HCT116 (cell line): ENCODE measurements around the gene PLBD2. TPM values are rescaled to one million over a fixed set of nuclear protein-coding genes. Genes with fewer than 3 reads are reported as not detected.

ENCODE experiments used
- ATAC-seq: fragments of 200-7000 bp; cut with Tn5 transposase; 2 replicates; pipeline ENCODE4 v1.9.1; 2020; ENCODE audit warnings: mild to moderate bottlenecking, moderate library complexity
- BruUV-seq: library from RNA; stranded (reverse); fragments of 400-500 nt; replicated peaks from 2 replicates; lab custom pipeline; 2021; lab: Mats Ljungman, UMichigan
- CTCF ChIA-PET: fragments of 300-600 bp; sonication (Branson Sonifier 250); formaldehyde crosslinking; loops from one replicate; lab custom pipeline; 2021; ENCODE audit warnings: antibody characterized with exemption; lab: Charles Lee
- POLR2A ChIA-PET: fragments of 300-600, 350-600 bp; sonication (Branson Sonifier 250); formaldehyde crosslinking; loops from one replicate; lab custom pipeline; 2021; ENCODE audit warnings: antibody characterized with exemption; lab: Charles Lee
- RAD21 ChIA-PET, 2 experiments: fragments of 300-600 bp; sonication (Branson Sonifier 250); formaldehyde crosslinking; loops; one replicate each; lab custom pipeline; 2023; ENCODE audit warnings: low total read pairs in 2 of 2; ENCODE audit not compliant: uncharacterized antibody in 2 of 2, unreplicated experiment in 2 of 2, low non-redundant PET in 1 of 2; lab: Charles Lee
- DNase-seq: peaks from one replicate; pipeline ENCODE4 v3.0.0-alpha.2; 2010; ENCODE audit warnings: low read depth, low spot score
- H2AFZ ChIP-seq: fragments of 200-600 bp; shearing (Covaris generic), sonication (generic); 2 replicates; pipeline ENCODE4 v1.6.1; 2017; ENCODE audit warnings: low read depth, mixed run types, mixed read lengths, antibody characterized with exemption, low read length; ENCODE audit not compliant: poor library complexity, severe bottlenecking
- H3K27ac ChIP-seq: 2 replicates; pipeline ENCODE4 v1.5.1; 2012; ENCODE audit warnings: low read depth, low read length
- H3K27me3 ChIP-seq: fragments of 200-600 bp; sonication (generic); 2 replicates; pipeline ENCODE4 v1.6.1; 2016; ENCODE audit warnings: mixed run types, low read length, mixed read lengths; ENCODE audit not compliant: insufficient read depth
- H3K36me3 ChIP-seq, 2 experiments: fragments of 200-500 bp in 1 of 2; fragments of 200-600 bp in 1 of 2; sonication (Bioruptor generic) in 1 of 2; sonication (generic) in 1 of 2; 2 replicates each; pipeline versions ENCODE4 v1.5.1 to v1.6.1; 2014 to 2016; ENCODE audit warnings: low read length in 2 of 2, inconsistent platforms in 1 of 2, mixed read lengths in 1 of 2, mixed run types in 1 of 2; ENCODE audit not compliant: insufficient read depth in 2 of 2, control insufficient read depth in 1 of 2
- H3K4me1 ChIP-seq, 2 experiments: fragments of 200-600 bp in 1 of 2; sonication (generic) in 1 of 2; 2 replicates each; pipeline versions ENCODE4 v1.5.1 to v1.6.1; 2012 to 2017; ENCODE audit warnings: low read length in 2 of 2, inconsistent platforms in 1 of 2, mild to moderate bottlenecking in 1 of 2, mixed read lengths in 1 of 2, mixed run types in 1 of 2, moderate library complexity in 1 of 2; ENCODE audit not compliant: insufficient read depth in 2 of 2, control insufficient read depth in 1 of 2
- H3K4me2 ChIP-seq: fragments of 200-600 bp; sonication (generic); 2 replicates; pipeline ENCODE4 v1.6.1; 2017; ENCODE audit warnings: mixed run types, low read length, mixed read lengths
- H3K4me3 ChIP-seq, 2 experiments: fragments of 200-600 bp in 1 of 2; sonication (generic) in 1 of 2; replicated peaks in 1 of 2; 2 replicates each; pipeline ENCODE4 v1.5.1; 2011 to 2016; ENCODE audit warnings: low read length in 2 of 2, control low read depth in 1 of 2, low read depth in 1 of 2, mild to moderate bottlenecking in 1 of 2, mixed read lengths in 1 of 2, mixed run types in 1 of 2
- H3K79me2 ChIP-seq: fragments of 200-600 bp; sonication (generic); 2 replicates; pipeline ENCODE4 v1.6.1; 2017; ENCODE audit warnings: mild to moderate bottlenecking, mixed run types, low read length, moderate library complexity, mixed read lengths; ENCODE audit not compliant: insufficient read depth
- H3K9ac ChIP-seq: fragments of 200-600 bp; sonication (generic); 2 replicates; pipeline ENCODE4 v1.6.1; 2016; ENCODE audit warnings: low read length, mixed read lengths
- H3K9me2 ChIP-seq: fragments of 200-600 bp; sonication (generic), shearing (Covaris generic); 2 replicates; pipeline ENCODE4 v1.6.1; 2017; ENCODE audit warnings: mixed run types, mild to moderate bottlenecking, moderate library complexity; ENCODE audit not compliant: insufficient read depth
- H3K9me3 ChIP-seq, 2 experiments: fragments of 200-500 bp in 1 of 2; fragments of 200-600 bp in 1 of 2; sonication (Bioruptor generic) in 1 of 2; sonication (generic) in 1 of 2; 2 replicates each; pipeline ENCODE4 v1.6.1; 2014 to 2017; ENCODE audit warnings: low read length in 2 of 2, mixed read lengths in 2 of 2, inconsistent platforms in 1 of 2, low read depth in 1 of 2, mild to moderate bottlenecking in 1 of 2, mixed run types in 1 of 2, moderate library complexity in 1 of 2; ENCODE audit not compliant: control insufficient read depth in 1 of 2, insufficient read depth in 1 of 2
- H4K20me1 ChIP-seq: fragments of 200-600 bp; sonication (generic), shearing (Covaris generic); 2 replicates; pipeline ENCODE4 v1.6.1; 2017; ENCODE audit warnings: mixed run types, mild to moderate bottlenecking, moderate library complexity; ENCODE audit not compliant: insufficient read depth
- CEBPB ChIP-seq: IDR thresholded peaks from 2 replicates; pipeline ENCODE4 v1.6.1; 2012; ENCODE audit warnings: low read depth
- EGR1 ChIP-seq: IDR thresholded peaks from 2 replicates; pipeline ENCODE4 v1.6.1; 2012; ENCODE audit warnings: low read depth
- EZH2 ChIP-seq: fragments of 200-600 bp; sonication (generic); IDR thresholded peaks from 2 replicates; pipeline ENCODE4 v1.6.1; 2017; ENCODE audit warnings: antibody characterized with exemption, mixed run types
- POLR2A ChIP-seq: IDR thresholded peaks from 2 replicates; pipeline ENCODE4 v1.7.0; 2011; ENCODE audit warnings: borderline replicate concordance; ENCODE audit not compliant: insufficient read depth, insufficient read length; ENCODE audit errors: extremely low read depth
- SIN3A ChIP-seq: IDR thresholded peaks from 2 replicates; pipeline ENCODE4 v1.6.1; 2012; ENCODE audit warnings: low read depth
- SRF ChIP-seq: IDR thresholded peaks from 2 replicates; pipeline ENCODE4 v1.6.1; 2012; ENCODE audit warnings: low read depth
- ZBTB33 ChIP-seq: IDR thresholded peaks from 2 replicates; pipeline ENCODE4 v1.6.1; 2011; ENCODE audit warnings: mild to moderate bottlenecking, low read length, moderate library complexity; ENCODE audit not compliant: insufficient replicate concordance; ENCODE audit errors: extremely low read depth
- intact Hi-C: fragments of 100-400 bp; cut with micrococcal nuclease; formaldehyde crosslinking; loops from 2 replicates; pipeline ENCODE4 v1.10.0; 2022
- total RNA-seq: library from RNA; stranded (reverse); gene quantifications from one replicate; pipeline ENCODE4 v1.2.1, GENCODE V29; 2021; ENCODE audit not compliant: unreplicated experiment
- TF ChIP-seq, protein P1 (sequence below): IDR thresholded peaks from 2 replicates; pipeline ENCODE4 v1.6.1; 2012; ENCODE audit warnings: low read depth

The PLBD2 gene
- total RNA-seq, 1 experiment from 2014 or later, result 45.0 TPM

- Histone ChIP-seq H4K20me1 (no peaks in the 10 kb centered on the region), H3K9me3 (no peaks in the 10 kb centered on the region), H3K9me2 (no peaks in the 10 kb centered on the region), H3K79me2 (no peaks in the 10 kb centered on the region), H3K4me3 (no peak overlapping the region), H3K4me2 (no peak overlapping the region), H3K27ac (no peak overlapping the region), H3K4me1 (no peaks in the 10 kb centered on the region), H3K36me3 (peaks cover 23 to 28% of the 10 kb centered on the region in 2 experiments), H2AFZ (no peak overlapping the region), H3K27me3 (no peaks in the 10 kb centered on the region), H3K9ac (no peak overlapping the region)
- no TSS peak for BruUV-seq
- intact Hi-C loops, result no loop called here
- RAD21 ChIA-PET, result no interaction called here
- DNase-seq (no peak), ATAC-seq (no peak)
- POLR2A ChIA-PET, result no interaction called here
- TF ChIP-seq POLR2A, result no peak
- no peak for TF ChIP-seq EGR1
- TF ChIP-seq EZH2, result no peak
- no peak for TF ChIP-seq ZBTB33
- TF ChIP-seq SRF, result no peak
- no peak for TF ChIP-seq CEBPB
- TF ChIP-seq, protein P1, sequence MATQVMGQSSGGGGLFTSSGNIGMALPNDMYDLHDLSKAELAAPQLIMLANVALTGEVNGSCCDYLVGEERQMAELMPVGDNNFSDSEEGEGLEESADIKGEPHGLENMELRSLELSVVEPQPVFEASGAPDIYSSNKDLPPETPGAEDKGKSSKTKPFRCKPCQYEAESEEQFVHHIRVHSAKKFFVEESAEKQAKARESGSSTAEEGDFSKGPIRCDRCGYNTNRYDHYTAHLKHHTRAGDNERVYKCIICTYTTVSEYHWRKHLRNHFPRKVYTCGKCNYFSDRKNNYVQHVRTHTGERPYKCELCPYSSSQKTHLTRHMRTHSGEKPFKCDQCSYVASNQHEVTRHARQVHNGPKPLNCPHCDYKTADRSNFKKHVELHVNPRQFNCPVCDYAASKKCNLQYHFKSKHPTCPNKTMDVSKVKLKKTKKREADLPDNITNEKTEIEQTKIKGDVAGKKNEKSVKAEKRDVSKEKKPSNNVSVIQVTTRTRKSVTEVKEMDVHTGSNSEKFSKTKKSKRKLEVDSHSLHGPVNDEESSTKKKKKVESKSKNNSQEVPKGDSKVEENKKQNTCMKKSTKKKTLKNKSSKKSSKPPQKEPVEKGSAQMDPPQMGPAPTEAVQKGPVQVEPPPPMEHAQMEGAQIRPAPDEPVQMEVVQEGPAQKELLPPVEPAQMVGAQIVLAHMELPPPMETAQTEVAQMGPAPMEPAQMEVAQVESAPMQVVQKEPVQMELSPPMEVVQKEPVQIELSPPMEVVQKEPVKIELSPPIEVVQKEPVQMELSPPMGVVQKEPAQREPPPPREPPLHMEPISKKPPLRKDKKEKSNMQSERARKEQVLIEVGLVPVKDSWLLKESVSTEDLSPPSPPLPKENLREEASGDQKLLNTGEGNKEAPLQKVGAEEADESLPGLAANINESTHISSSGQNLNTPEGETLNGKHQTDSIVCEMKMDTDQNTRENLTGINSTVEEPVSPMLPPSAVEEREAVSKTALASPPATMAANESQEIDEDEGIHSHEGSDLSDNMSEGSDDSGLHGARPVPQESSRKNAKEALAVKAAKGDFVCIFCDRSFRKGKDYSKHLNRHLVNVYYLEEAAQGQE, result no peak
- TF ChIP-seq SIN3A, result no peak
- CTCF ChIA-PET, result interaction anchor here (1.2 kb wide), 1 partner anchor 110 kb away, joined by 3 read pairs; no protein-coding TSS in a partner anchor
Observed at GRCh38 chr12:113315358-113315757, 43.0 kb upstream of the PLBD2 start.
